GM23338 (cell line): ENCODE measurements around the gene DOCK2. TPM values are rescaled to one million over a fixed set of nuclear protein-coding genes. Genes with fewer than 3 reads are reported as not detected.

Experiments
- ATAC-seq: fragments of 200-7000 bp; cut with Tn5 transposase; 3 replicates; pipeline ENCODE4 v1.9.1; 2020
- DNase-seq: peaks from one replicate; pipeline ENCODE4 v3.0.0-alpha.2; 2015; ENCODE audit warnings: low spot score
- H2AFZ ChIP-seq: fragments of 200-600 bp; sonication (generic); 2 replicates; pipeline ENCODE4 v1.8.0; 2016; ENCODE audit warnings: antibody characterized with exemption, mild to moderate bottlenecking, moderate library complexity
- H3F3A ChIP-seq: fragments of 200-600 bp; sonication (generic); replicated peaks from 2 replicates; pipeline ENCODE4 v1.8.0; 2017; ENCODE audit warnings: antibody characterized with exemption, mixed run types, low read depth
- H3K27ac ChIP-seq: fragments of 200-600 bp; sonication (generic); 2 replicates; pipeline ENCODE4 v1.6.1; 2016; ENCODE audit warnings: low read depth
- H3K27me3 ChIP-seq: fragments of 200-600 bp; sonication (generic); 2 replicates; pipeline ENCODE4 v1.8.0; 2016; ENCODE audit warnings: mild to moderate bottlenecking, mixed run types, moderate library complexity; ENCODE audit not compliant: insufficient read depth
- H3K36me3 ChIP-seq: fragments of 200-600 bp; sonication (generic); 2 replicates; pipeline ENCODE4 v1.8.0; 2016; ENCODE audit warnings: mild to moderate bottlenecking; ENCODE audit not compliant: insufficient read depth
- H3K4me1 ChIP-seq: fragments of 200-600 bp; sonication (generic); 2 replicates; pipeline ENCODE4 v1.8.0; 2016; ENCODE audit warnings: mild to moderate bottlenecking, moderate library complexity; ENCODE audit not compliant: insufficient read depth
- H3K4me2 ChIP-seq: fragments of 200-600 bp; sonication (generic); 2 replicates; pipeline ENCODE4 v1.7.1; 2017; ENCODE audit warnings: mixed run types
- H3K4me3 ChIP-seq: fragments of 200-600 bp; sonication (generic); 2 replicates; pipeline ENCODE4 v1.6.1; 2016; ENCODE audit warnings: mixed run types
- H3K79me2 ChIP-seq: fragments of 200-600 bp; sonication (generic); replicated peaks from 2 replicates; pipeline ENCODE4 v1.8.0; 2017; ENCODE audit warnings: mild to moderate bottlenecking; ENCODE audit not compliant: insufficient read depth
- H3K9me2 ChIP-seq: fragments of 200-600 bp; sonication (generic); 2 replicates; pipeline ENCODE4 v1.8.0; 2017; ENCODE audit not compliant: insufficient read depth
- H4K20me1 ChIP-seq: fragments of 200-600 bp; sonication (generic); replicated peaks from 2 replicates; pipeline ENCODE4 v1.8.0; 2017; ENCODE audit warnings: mild to moderate bottlenecking; ENCODE audit not compliant: insufficient read depth
- H3K27ac Mint-ChIP-seq: 2 replicates; pipeline ENCODE4 v1.8.0; 2020; ENCODE audit warnings: inconsistent platforms, mild to moderate bottlenecking, moderate library complexity, mixed read lengths
- H3K27me3 Mint-ChIP-seq: 3 replicates; pipeline ENCODE4 v1.8.0; 2022; ENCODE audit warnings: low read depth, mild to moderate bottlenecking, moderate library complexity, mixed read lengths, inconsistent platforms; ENCODE audit not compliant: insufficient read depth, poor library complexity
- H3K36me3 Mint-ChIP-seq: 3 replicates; pipeline ENCODE4 v1.8.0; 2021; ENCODE audit warnings: low read depth, mild to moderate bottlenecking, inconsistent platforms, moderate library complexity, mixed read lengths
- H3K4me1 Mint-ChIP-seq: 3 replicates; pipeline ENCODE4 v1.8.0; 2020; ENCODE audit warnings: mild to moderate bottlenecking, inconsistent platforms, mixed read lengths
- H3K4me3 Mint-ChIP-seq: 3 replicates; pipeline ENCODE4 v1.8.0; 2021; ENCODE audit warnings: moderate library complexity, mild to moderate bottlenecking, inconsistent platforms, mixed read lengths
- H3K9me3 Mint-ChIP-seq: 3 replicates; pipeline ENCODE4 v1.8.0; 2020; ENCODE audit warnings: moderate library complexity, mild to moderate bottlenecking, inconsistent platforms, mixed read lengths
- ZNF462 ChIP-seq: fragments of 250-450 bp; sonication (Bioruptor Pico); IDR thresholded peaks from 2 replicates; pipeline ENCODE4 v1.5.0; 2020; ENCODE audit warnings: mild to moderate bottlenecking, moderate library complexity
- polyA plus RNA-seq: library from polyadenylated mRNA; unstranded; fragments of >200 nt; fragmentation: Nextera tagmentation; extraction: Ambion mirVana; gene quantifications from 2 replicates; pipeline ENCODE4 v1.2.1, GENCODE V29; 2016
- total RNA-seq: library from RNA; depleted of rRNA; stranded (reverse); fragments of >200 nt; shearing (Covaris generic); gene quantifications from 2 replicates; pipeline ENCODE4 v1.2.3, GENCODE V29; 2014
- TF ChIP-seq, protein P1 (sequence below), 2 experiments: fragments of 200-600 bp in 1 of 2; sonication (generic) in 1 of 2; conservative IDR thresholded peaks; 2 replicates each; pipeline versions ENCODE4 v1.5.1 to v1.6.1; 2016 to 2017; ENCODE audit warnings: antibody characterized with exemption in 2 of 2, low read depth in 2 of 2, mild to moderate bottlenecking in 2 of 2, moderate library complexity in 1 of 2

The DOCK2 gene
- total and polyA plus RNA-seq, 2 experiments from 2014 or later: 3.7 to 9.4 TPM

GRCh38 chr5:170055606-170056005, 418.5 kb downstream of the DOCK2 start:
- no peak overlapping the region for H3K27ac Mint-ChIP-seq
- 0 out of 3 replicates have a peak, but pooled peaks cover 3% of the 10 kb centered on the region for H3K9me3 Mint-ChIP-seq

More at GRCh38 chr5:170055606-170056005, 418.5 kb downstream of the DOCK2 start:
- Mint-ChIP-seq H3K36me3 (no peaks in the 10 kb centered on the region; the same call in 2 of the 3 replicates), H3K4me3 (no peak overlapping the region), H3K4me1 (no peaks in the 10 kb centered on the region), H3K27me3 (peaks cover 4% of the 10 kb centered on the region)
- ATAC-seq (no peak), DNase-seq (no peak)
- H3K36me3 ChIP-seq: no peaks in the 10 kb centered on the region
- TF ChIP-seq, protein P1, sequence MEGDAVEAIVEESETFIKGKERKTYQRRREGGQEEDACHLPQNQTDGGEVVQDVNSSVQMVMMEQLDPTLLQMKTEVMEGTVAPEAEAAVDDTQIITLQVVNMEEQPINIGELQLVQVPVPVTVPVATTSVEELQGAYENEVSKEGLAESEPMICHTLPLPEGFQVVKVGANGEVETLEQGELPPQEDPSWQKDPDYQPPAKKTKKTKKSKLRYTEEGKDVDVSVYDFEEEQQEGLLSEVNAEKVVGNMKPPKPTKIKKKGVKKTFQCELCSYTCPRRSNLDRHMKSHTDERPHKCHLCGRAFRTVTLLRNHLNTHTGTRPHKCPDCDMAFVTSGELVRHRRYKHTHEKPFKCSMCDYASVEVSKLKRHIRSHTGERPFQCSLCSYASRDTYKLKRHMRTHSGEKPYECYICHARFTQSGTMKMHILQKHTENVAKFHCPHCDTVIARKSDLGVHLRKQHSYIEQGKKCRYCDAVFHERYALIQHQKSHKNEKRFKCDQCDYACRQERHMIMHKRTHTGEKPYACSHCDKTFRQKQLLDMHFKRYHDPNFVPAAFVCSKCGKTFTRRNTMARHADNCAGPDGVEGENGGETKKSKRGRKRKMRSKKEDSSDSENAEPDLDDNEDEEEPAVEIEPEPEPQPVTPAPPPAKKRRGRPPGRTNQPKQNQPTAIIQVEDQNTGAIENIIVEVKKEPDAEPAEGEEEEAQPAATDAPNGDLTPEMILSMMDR (conservative IDR thresholded peaks at IDR 0.05; ENCODE audit: low read depth in 2 of 2): no peak
- no peak for TF ChIP-seq ZNF462 (CRISPR knock-in tag)
- H2AFZ ChIP-seq: no peak overlapping the region
- no peak overlapping the region for H3K4me2 ChIP-seq
- H3F3A ChIP-seq: no peaks in the 10 kb centered on the region
- no peaks in the 10 kb centered on the region for H3K9me2 ChIP-seq
- H3K4me3 ChIP-seq: no peak overlapping the region
- no peak overlapping the region for H3K27ac ChIP-seq
- no peaks in the 10 kb centered on the region for H3K79me2 ChIP-seq
- no peaks in the 10 kb centered on the region for H3K27me3 ChIP-seq
- no peaks in the 10 kb centered on the region for H4K20me1 ChIP-seq
- H3K4me1 ChIP-seq: no peaks in the 10 kb centered on the region
